ENCODE measurements around the gene CNTNAP2. TPM values are rescaled to one million over a fixed set of nuclear protein-coding genes. Genes with fewer than 3 reads are reported as not detected.

The CNTNAP2 gene
- total RNA-seq, 4 donors from 2014 or later = 0.42 TPM; not detected in 3

DNA sequence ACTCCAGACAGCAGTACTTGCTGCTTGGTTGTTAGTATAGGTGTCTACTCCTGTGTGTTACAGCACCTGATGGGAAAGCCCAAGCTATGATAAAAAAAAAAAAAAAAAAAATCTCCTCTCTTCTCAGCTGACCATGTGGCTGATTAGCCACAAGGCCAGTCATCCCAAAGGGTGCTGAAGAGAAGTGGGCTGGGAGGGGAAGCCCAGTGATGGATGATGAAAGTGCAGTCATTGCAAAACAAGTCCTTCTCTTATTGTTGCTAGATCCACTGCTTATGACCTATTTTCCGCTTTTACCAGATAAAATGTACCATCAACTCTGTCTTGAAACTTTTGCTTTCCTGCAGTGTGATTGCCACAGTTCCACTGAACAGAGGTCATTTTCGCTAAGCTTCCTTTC, 1381.5 kb downstream of the CNTNAP2 start:
- DNase-seq (ENCODE audit: low spot score in 2 of 2) = no peak
- H3K4me3 ChIP-seq = no peak overlapping the region
- no peak overlapping the region for H3K27ac ChIP-seq
- no peaks in the 10 kb centered on the region for H3K36me3 ChIP-seq
- no peaks in the 10 kb centered on the region for H3K27me3 ChIP-seq
- TF ChIP-seq, protein P1, sequence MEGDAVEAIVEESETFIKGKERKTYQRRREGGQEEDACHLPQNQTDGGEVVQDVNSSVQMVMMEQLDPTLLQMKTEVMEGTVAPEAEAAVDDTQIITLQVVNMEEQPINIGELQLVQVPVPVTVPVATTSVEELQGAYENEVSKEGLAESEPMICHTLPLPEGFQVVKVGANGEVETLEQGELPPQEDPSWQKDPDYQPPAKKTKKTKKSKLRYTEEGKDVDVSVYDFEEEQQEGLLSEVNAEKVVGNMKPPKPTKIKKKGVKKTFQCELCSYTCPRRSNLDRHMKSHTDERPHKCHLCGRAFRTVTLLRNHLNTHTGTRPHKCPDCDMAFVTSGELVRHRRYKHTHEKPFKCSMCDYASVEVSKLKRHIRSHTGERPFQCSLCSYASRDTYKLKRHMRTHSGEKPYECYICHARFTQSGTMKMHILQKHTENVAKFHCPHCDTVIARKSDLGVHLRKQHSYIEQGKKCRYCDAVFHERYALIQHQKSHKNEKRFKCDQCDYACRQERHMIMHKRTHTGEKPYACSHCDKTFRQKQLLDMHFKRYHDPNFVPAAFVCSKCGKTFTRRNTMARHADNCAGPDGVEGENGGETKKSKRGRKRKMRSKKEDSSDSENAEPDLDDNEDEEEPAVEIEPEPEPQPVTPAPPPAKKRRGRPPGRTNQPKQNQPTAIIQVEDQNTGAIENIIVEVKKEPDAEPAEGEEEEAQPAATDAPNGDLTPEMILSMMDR (IDR thresholded peaks at IDR 0.05) = no peak
- TF ChIP-seq POLR2A (IDR thresholded peaks at IDR 0.05) = no peak
- no peak for TF ChIP-seq EP300 (IDR thresholded peaks at IDR 0.05)
- WGBS, 2 donors = 97 to 98% methylated on average over 2 of the region's 2 CpGs
- H3K9me3 ChIP-seq = no peaks in the 10 kb centered on the region
- no peaks in the 10 kb centered on the region for H3K4me1 ChIP-seq

DNA sequence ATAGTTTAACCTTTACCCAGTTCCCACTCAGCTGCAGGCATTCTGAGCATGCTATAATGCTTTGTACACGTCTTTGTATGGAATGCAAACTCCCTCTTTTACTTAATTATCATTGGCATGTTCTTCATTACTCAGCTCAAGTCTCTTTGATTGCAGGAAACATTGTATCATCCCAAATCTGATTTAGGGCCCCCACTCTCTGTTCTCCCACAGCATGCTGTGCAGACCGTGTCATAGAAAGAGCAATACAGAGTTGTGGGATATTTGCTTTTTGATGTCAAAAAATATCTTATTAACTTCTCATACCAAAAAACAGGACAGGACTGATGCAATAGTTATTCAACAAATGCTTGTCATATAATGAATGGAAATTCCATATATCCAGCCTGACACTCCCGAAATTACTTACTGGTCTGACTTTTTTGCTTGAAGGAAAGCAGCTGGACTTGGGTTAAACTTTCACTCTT, 1392.5 kb downstream of the CNTNAP2 start:
- Histone ChIP-seq H3K4me3 (no peak overlapping the region), H3K27ac (no peak overlapping the region), H3K4me1 (peaks cover 0 to 7% (median 0%) of the 10 kb centered on the region in 4 donors), H3K27me3 (no peaks in the 10 kb centered on the region), H3K9me3 (no peaks in the 10 kb centered on the region), H3K36me3 (no peaks in the 10 kb centered on the region)
- TF ChIP-seq, protein P1 (IDR thresholded peaks at IDR 0.05) = no peak
- TF ChIP-seq EP300 (IDR thresholded peaks at IDR 0.05) (no peak), POLR2A (IDR thresholded peaks at IDR 0.05) (no peak)
- DNase-seq (ENCODE audit: low spot score in 2 of 2) = no peak
- WGBS, 2 donors = 39 to 54% methylated on average over 3 of the region's 3 CpGs

DNA sequence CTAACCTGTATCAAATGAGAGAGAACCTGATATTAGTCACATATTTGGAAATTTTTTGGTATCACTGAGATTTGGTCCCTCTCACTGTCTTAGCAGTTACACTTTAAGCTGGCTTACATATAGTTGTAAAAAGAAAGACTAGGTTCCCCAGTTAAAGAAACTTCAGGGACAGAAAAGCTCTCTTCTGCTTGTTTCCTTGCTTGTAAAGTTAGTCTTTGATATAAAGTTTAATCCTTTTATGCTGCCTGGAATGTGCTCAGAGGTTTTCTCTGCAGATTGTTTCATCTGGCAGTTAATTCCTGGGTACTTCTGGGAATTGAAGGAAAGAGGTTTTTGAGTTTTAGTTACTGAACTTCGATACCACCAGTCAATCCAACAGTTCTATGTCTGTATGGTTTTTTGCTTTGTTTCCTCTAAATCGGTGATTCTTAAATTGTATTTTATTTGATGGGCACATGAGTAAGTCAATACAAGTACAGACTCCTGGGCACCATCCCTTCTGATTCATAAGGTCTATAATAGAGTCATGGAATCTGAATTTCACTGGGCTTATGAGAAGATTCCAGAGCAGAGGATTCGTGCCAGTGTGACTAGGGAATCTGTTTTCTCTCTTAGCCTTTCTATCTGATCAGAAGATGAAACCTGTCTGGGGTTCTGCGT, 1393.1 kb downstream of the CNTNAP2 start:
- Histone ChIP-seq H3K9me3 (no peaks in the 10 kb centered on the region), H3K27ac (no peak overlapping the region), H3K4me1 (peaks cover 0 to 7% (median 0%) of the 10 kb centered on the region in 4 donors), H3K27me3 (no peaks in the 10 kb centered on the region), H3K36me3 (no peaks in the 10 kb centered on the region), H3K4me3 (no peak overlapping the region)
- 71 to 80% methylated on average over 4 of the region's 4 CpGs for WGBS, 2 donors
- no peak for DNase-seq (ENCODE audit: low spot score in 2 of 2)
- no peak for TF ChIP-seq EP300 (IDR thresholded peaks at IDR 0.05)
- no peak for TF ChIP-seq POLR2A (IDR thresholded peaks at IDR 0.05)
- TF ChIP-seq, protein P1 (IDR thresholded peaks at IDR 0.05) = no peak

DNA sequence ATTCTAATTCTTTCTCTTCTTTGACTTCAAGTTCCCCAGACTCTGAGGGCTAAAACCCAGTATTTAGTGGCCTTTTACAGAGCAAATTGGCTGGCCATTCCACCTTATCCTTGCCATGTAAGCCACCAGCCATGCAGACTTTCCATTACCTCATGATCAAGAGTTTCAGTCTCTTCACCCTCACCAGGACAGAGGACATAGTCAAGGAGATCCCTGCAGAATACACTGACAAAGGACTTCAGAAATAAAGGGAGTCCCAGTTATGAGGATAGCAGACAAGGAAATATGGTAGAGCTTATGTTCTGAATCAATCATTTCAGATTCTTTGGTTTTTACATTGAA, 1393.6 kb downstream of the CNTNAP2 start:
- Histone ChIP-seq H3K4me1 (peaks cover 0 to 7% (median 0%) of the 10 kb centered on the region in 4 donors), H3K27me3 (no peaks in the 10 kb centered on the region), H3K27ac (no peak overlapping the region), H3K9me3 (no peaks in the 10 kb centered on the region), H3K4me3 (no peak overlapping the region), H3K36me3 (no peaks in the 10 kb centered on the region)
- no peak for DNase-seq (ENCODE audit: low spot score in 2 of 2)
- no peak for TF ChIP-seq EP300 (IDR thresholded peaks at IDR 0.05)
- no peak for TF ChIP-seq POLR2A (IDR thresholded peaks at IDR 0.05)
- TF ChIP-seq, protein P1 (IDR thresholded peaks at IDR 0.05) = no peak

DNA sequence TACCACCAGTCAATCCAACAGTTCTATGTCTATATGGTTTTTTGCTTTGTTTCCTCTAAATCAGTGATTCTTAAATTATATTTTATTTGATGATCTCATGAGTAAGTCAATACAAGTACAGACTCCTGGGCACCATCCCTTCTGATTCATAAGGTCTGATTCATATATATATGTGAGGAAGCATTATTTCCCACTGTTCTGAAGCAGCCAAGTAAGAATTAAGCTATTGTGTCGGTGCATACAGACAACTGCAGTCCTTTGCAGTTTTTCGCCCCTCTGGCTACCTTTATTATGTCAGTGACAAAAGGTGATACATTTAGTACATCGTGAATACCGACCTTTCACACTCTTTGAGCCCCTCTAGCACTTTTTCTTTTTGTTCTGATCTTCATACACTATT, 1394.3 kb downstream of the CNTNAP2 start:
- TF ChIP-seq EP300 (IDR thresholded peaks at IDR 0.05) (no peak), POLR2A (IDR thresholded peaks at IDR 0.05) (no peak)
- TF ChIP-seq, protein P1 (IDR thresholded peaks at IDR 0.05) = no peak
- Histone ChIP-seq H3K4me3 (no peak overlapping the region), H3K4me1 (peaks cover 0 to 7% (median 0%) of the 10 kb centered on the region in 4 donors), H3K27me3 (no peaks in the 10 kb centered on the region), H3K27ac (no peak overlapping the region), H3K36me3 (no peaks in the 10 kb centered on the region), H3K9me3 (no peaks in the 10 kb centered on the region)
- WGBS, 2 donors = 58 to 64% methylated on average over 4 of the region's 4 CpGs
- DNase-seq (ENCODE audit: low spot score in 2 of 2) = no peak

All from tibial nerve (tissue), 4 donors.